ENCODE results near the gene FASTKD1.

- TF ChIP-seq EP300 (IDR thresholded peaks at IDR 0.05) = no peak
- no peak for TF ChIP-seq CTCF (IDR thresholded peaks at IDR 0.05)
- no peak for TF ChIP-seq POLR2AphosphoS5 (IDR thresholded peaks at IDR 0.05)
- no peak for TF ChIP-seq POLR2A (IDR thresholded peaks at IDR 0.05; ENCODE audit: low read depth)
Observed at GRCh38 chr2:169480079-169480465, 93.6 kb downstream of the FASTKD1 start.
